Neuronal stem cell (in vitro differentiated cells): Measurements from ENCODE around the gene RITA1.
A peak's percentile ranks its signal among the peaks of the same experiment; 100 is the strongest.
"Not testable (repeated sequence)": the region's sequence is repeated elsewhere in the genome, so short reads cannot be mapped to it uniquely, and the experiment has no call there.

Experiments
- DNase-seq: peaks from one replicate; pipeline ENCODE4 v3.0.0-alpha.2; 2013; ENCODE audit warnings: low spot score
- H2AFZ ChIP-seq: one replicate; pipeline ENCODE4 v1.6.1; 2013; ENCODE audit warnings: mild to moderate bottlenecking, low read length, inconsistent platforms
- H2AK5ac ChIP-seq: 2 replicates; pipeline ENCODE4 v1.6.1; 2013; ENCODE audit warnings: low read depth, mild to moderate bottlenecking, inconsistent platforms, low read length, moderate library complexity, mixed read lengths
- H2BK120ac ChIP-seq: 2 replicates; pipeline ENCODE4 v1.6.1; 2013; ENCODE audit warnings: low read depth, mild to moderate bottlenecking, inconsistent platforms, low read length, moderate library complexity, mixed read lengths
- H2BK12ac ChIP-seq: one replicate; pipeline ENCODE4 v1.6.1; 2013; ENCODE audit warnings: low read length, inconsistent platforms
- H2BK15ac ChIP-seq: 2 replicates; pipeline ENCODE4 v1.6.1; 2013; ENCODE audit warnings: mild to moderate bottlenecking, low read length, inconsistent platforms, mixed read lengths
- H2BK5ac ChIP-seq: one replicate; pipeline ENCODE4 v1.6.1; 2013; ENCODE audit warnings: inconsistent platforms, mild to moderate bottlenecking, low read length, moderate library complexity
- H3K14ac ChIP-seq: one replicate; pipeline ENCODE4 v1.6.1; 2013; ENCODE audit warnings: low read length, inconsistent platforms
- H3K18ac ChIP-seq: 2 replicates; pipeline ENCODE4 v1.6.1; 2013; ENCODE audit warnings: low read length, inconsistent platforms
- H3K23ac ChIP-seq: 2 replicates; pipeline ENCODE4 v1.6.1; 2013; ENCODE audit warnings: low read depth, mild to moderate bottlenecking, mixed read lengths, low read length, inconsistent platforms; ENCODE audit not compliant: poor library complexity
- H3K27ac ChIP-seq: replicated peaks from 3 replicates; pipeline ENCODE4 v1.5.1; 2013; ENCODE audit warnings: low read length, inconsistent platforms
- H3K27me3 ChIP-seq, 3 experiments: 2 replicates each; pipeline ENCODE4 v1.6.1; 2013; ENCODE audit warnings: low read length in 3 of 3, mild to moderate bottlenecking in 2 of 3, inconsistent platforms in 1 of 3, low read depth in 1 of 3, mixed read lengths in 1 of 3, moderate library complexity in 1 of 3; ENCODE audit not compliant: control insufficient read depth in 3 of 3, insufficient read depth in 3 of 3
- H3K36me3 ChIP-seq, 2 donors: replicated peaks in 1 of 2; 2 replicates each; pipeline ENCODE4 v1.6.1; 2013; ENCODE audit warnings: low read length in 2 of 2; ENCODE audit not compliant: control insufficient read depth in 2 of 2, insufficient read depth in 2 of 2
- H3K4ac ChIP-seq: 2 replicates; pipeline ENCODE4 v1.6.1; 2013; ENCODE audit warnings: inconsistent platforms, mild to moderate bottlenecking, low read length, moderate library complexity
- H3K4me1 ChIP-seq, 2 donors: 1 replicate in 1 of 2; 2 replicates in 1 of 2; pipeline ENCODE4 v1.6.1; 2013; ENCODE audit warnings: low read length in 2 of 2, low read depth in 1 of 2; ENCODE audit not compliant: control insufficient read depth in 2 of 2, insufficient read depth in 1 of 2
- H3K4me2 ChIP-seq: one replicate; pipeline ENCODE4 v1.6.1; 2013; ENCODE audit warnings: mild to moderate bottlenecking, low read length, inconsistent platforms; ENCODE audit not compliant: insufficient read depth, poor library complexity, severe bottlenecking
- H3K4me3 ChIP-seq, 2 donors: 2 replicates each; pipeline ENCODE4 v1.5.1; 2013; ENCODE audit warnings: low read length in 2 of 2, mild to moderate bottlenecking in 2 of 2, inconsistent platforms in 1 of 2, moderate library complexity in 1 of 2
- H3K79me1 ChIP-seq: one replicate; pipeline ENCODE4 v1.6.1; 2013; ENCODE audit warnings: low read depth, mild to moderate bottlenecking, inconsistent platforms, low read length, moderate library complexity
- H3K9ac ChIP-seq: one replicate; pipeline ENCODE4 v1.6.1; 2013; ENCODE audit warnings: mild to moderate bottlenecking, low read depth, low read length, inconsistent platforms; ENCODE audit not compliant: poor library complexity
- H3K9me3 ChIP-seq, 2 donors: replicated peaks in 1 of 2; 2 replicates each; pipeline versions ENCODE3 to v1.6.1; 2013; ENCODE audit warnings: low read length in 2 of 2, mild to moderate bottlenecking in 2 of 2, inconsistent platforms in 1 of 2, low read depth in 1 of 2, mixed read lengths in 1 of 2, moderate library complexity in 1 of 2; ENCODE audit not compliant: control insufficient read depth in 2 of 2, insufficient read depth in 1 of 2
- H4K8ac ChIP-seq: one replicate; pipeline ENCODE4 v1.6.1; 2013; ENCODE audit warnings: low read depth, mild to moderate bottlenecking, inconsistent platforms, low read length, moderate library complexity
- H4K91ac ChIP-seq: one replicate; pipeline ENCODE4 v1.6.1; 2013; ENCODE audit warnings: low read length, low read depth, mild to moderate bottlenecking, inconsistent platforms; ENCODE audit not compliant: poor library complexity
- WGBS, 2 donors: extraction: QIAGEN DNeasy Blood & Tissue Kit; methylation state at CpG; one replicate each; pipeline ENCODE4 v1.1.7; 2013; ENCODE audit warnings: missing lambda C conversion rate in 2 of 2, mixed read lengths in 1 of 2; ENCODE audit not compliant: insufficient read length in 2 of 2, insufficient replicate concordance in 1 of 2; ENCODE audit errors: extremely low coverage in 2 of 2; 5-methylcytosine and 5-hydroxymethylcytosine counted together

RITA1 gene

DNA sequence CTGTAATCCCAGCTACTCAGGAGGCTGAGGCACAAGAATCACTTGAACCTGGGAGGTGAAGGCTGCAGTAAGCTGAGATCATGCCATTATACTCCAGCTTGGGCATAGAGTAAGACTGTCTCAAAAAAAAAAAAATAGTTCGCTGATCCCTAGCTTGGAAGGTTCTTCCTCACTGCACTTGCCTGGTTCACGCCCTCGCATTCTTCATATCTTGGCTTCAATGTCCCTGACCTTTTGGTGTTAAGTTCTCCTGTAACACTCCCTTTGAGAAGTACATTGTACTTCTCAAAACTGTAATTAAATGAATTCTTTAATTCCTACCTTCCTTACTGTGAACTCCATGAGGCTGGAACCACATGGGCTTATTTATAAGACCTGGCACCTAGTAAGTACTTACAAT lies 19.3 kb downstream of the RITA1 start:
- no peak overlapping the region for H3K23ac ChIP-seq
- DNase-seq: no peak
- peaks cover 0 to 7% of the 10 kb centered on the region in 2 donors for H3K9me3 ChIP-seq
- H3K4me1 ChIP-seq: no peaks in the 10 kb centered on the region
- no peak overlapping the region for H2BK5ac ChIP-seq
- no CpG with 5 or more reads among the region's 3 CpGs for WGBS, 2 donors
- no peak overlapping the region for H3K4me2 ChIP-seq
- no peak overlapping the region for H4K91ac ChIP-seq
- no peak overlapping the region for H3K9ac ChIP-seq
- H3K14ac ChIP-seq: no peak overlapping the region
- H3K4me3 ChIP-seq: no peak overlapping the region
- H3K27me3 ChIP-seq: no peaks in the 10 kb centered on the region
- no peak overlapping the region for H2AK5ac ChIP-seq
- H3K27ac ChIP-seq: no peak overlapping the region
- H2BK120ac ChIP-seq: no peak overlapping the region
- H3K4ac ChIP-seq: no peak overlapping the region
- H3K18ac ChIP-seq: no peak overlapping the region
- no peak overlapping the region for H2AFZ ChIP-seq
- H2BK12ac ChIP-seq: no peak overlapping the region
- no peak overlapping the region for H2BK15ac ChIP-seq
- H3K36me3 ChIP-seq: no peaks in the 10 kb centered on the region
- H3K79me1 ChIP-seq: no peaks in the 10 kb centered on the region
- H4K8ac ChIP-seq: no peak overlapping the region

DNA sequence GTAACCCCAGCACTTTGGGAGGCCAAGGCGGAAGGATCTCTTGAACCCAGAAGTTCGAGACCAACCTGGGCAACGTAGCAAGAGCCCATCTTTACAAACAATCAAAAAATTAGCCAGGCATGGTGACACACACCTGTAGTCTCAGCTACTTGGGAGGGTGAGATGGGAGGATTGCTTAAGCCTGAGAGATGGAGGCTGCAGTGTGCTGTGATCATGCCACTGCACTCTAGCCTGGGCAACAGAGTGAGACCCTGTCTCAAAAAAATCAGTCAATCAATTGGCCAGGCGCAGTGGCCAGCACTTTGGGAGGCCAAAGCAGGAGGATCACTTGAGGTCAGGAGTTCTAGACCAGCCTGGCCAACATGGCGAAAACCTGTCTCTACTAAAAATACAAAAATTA lies 21.3 kb downstream of the RITA1 start:
- not testable (repeated sequence) for H2AFZ ChIP-seq, H2BK5ac ChIP-seq, H2BK120ac ChIP-seq, H4K91ac ChIP-seq, H3K4me1 ChIP-seq, H3K9me3 ChIP-seq, H3K23ac ChIP-seq, H3K9ac ChIP-seq, H2BK15ac ChIP-seq, H3K4ac ChIP-seq, H3K4me3 ChIP-seq, H2AK5ac ChIP-seq, H4K8ac ChIP-seq, H3K27me3 ChIP-seq, H3K27ac ChIP-seq, H3K18ac ChIP-seq, H2BK12ac ChIP-seq, H3K79me1 ChIP-seq, DNase-seq, H3K36me3 ChIP-seq, H3K14ac ChIP-seq, H3K4me2 ChIP-seq
- WGBS, 2 donors: no CpG with 5 or more reads among the region's 5 CpGs

DNA sequence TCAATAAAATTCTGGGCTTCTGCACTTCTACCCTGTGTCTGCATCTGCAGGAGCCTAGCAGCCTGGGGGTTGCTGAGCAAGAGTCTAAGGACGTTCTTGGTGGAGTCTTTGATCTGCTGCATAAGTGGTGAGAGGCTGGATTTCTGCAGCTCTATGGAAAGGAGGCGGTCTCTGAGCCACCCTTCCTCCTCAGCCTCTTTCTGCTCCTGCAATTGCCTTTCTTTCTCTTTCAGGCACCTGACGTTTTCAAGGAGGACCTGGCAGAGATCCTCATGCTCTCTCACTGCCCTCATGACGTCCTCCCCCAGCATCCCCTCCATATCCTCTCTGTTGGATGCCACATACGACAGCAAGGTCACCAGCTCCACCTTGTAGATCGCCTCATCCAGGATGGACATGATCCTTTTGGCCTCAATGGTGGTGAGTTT lies 22.1 kb downstream of the RITA1 start:
- H3K27me3 ChIP-seq: no peaks in the 10 kb centered on the region
- H3K9me3 ChIP-seq: peaks cover 0 to 7% of the 10 kb centered on the region in 2 donors
- H2BK12ac ChIP-seq: no peak overlapping the region
- no peak overlapping the region for H3K4me2 ChIP-seq
- no peak overlapping the region for H2BK120ac ChIP-seq
- H3K36me3 ChIP-seq: no peaks in the 10 kb centered on the region
- no peak overlapping the region for H2AFZ ChIP-seq
- H3K14ac ChIP-seq: no peak overlapping the region
- H4K91ac ChIP-seq: no peak overlapping the region
- H3K4me1 ChIP-seq: no peaks in the 10 kb centered on the region
- H2BK5ac ChIP-seq: no peak overlapping the region
- peak overlapping the region; percentile 2 for H3K23ac ChIP-seq
- WGBS, 2 donors: no CpG with 5 or more reads among the region's 6 CpGs
- no peak overlapping the region for H4K8ac ChIP-seq
- no peak overlapping the region for H3K27ac ChIP-seq
- DNase-seq: no peak
- H2BK15ac ChIP-seq: no peak overlapping the region
- H2AK5ac ChIP-seq: no peak overlapping the region
- no peak overlapping the region for H3K9ac ChIP-seq
- no peaks in the 10 kb centered on the region for H3K79me1 ChIP-seq
- no peak overlapping the region for H3K4me3 ChIP-seq
- H3K4ac ChIP-seq: no peak overlapping the region
- no peak overlapping the region for H3K18ac ChIP-seq

DNA sequence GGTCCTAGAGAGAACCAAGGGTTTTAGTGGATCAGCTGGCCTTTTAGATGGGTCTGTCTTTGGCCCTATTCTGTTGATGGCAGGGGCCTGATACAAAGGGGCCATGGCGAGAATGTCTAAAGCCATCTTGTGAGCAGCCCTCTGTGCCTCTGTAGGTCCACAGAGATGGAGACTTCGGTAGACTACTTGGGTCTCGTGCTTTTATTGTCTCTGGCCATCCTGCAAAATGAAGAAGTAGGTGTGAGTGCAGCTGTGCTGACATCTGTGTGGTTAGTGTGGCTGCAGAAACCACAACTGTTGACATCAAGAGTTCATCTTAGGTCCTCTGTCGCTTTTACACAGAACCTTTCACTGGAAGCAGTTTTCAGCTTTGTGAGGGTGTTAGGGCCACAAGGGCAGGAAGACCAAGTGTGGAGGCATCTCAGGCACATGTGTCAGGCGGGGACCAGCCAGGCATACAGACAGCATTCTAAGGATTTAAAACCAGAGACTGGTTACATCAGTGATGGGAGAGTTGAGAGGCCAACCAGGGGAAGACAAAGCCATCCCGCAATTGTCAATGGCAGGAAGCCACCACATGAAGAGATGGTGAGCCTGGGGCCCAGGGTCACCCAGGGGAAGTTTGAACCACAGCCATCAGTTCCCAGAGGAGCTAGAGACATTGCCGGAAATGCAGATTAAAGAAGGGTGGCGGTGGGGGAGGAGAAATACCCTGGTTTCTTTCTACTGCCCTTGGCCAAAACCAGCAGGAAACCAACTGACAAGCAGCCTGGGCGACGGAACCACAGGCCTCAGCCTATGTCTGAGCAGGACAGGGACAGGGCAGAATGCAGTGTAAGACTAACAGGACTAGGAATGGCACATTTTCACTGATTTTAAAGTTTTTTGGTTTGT lies 22.8 kb downstream of the RITA1 start:
- no peak overlapping the region for H3K4me2 ChIP-seq
- H2BK120ac ChIP-seq: no peak overlapping the region
- H2BK15ac ChIP-seq: no peak overlapping the region
- H3K23ac ChIP-seq: no peak overlapping the region
- H3K36me3 ChIP-seq: no peaks in the 10 kb centered on the region
- peak overlapping the region; percentile 68 for H2AFZ ChIP-seq
- H3K9ac ChIP-seq: no peak overlapping the region
- no peak overlapping the region for H2BK5ac ChIP-seq
- H3K4ac ChIP-seq: no peak overlapping the region
- WGBS, 2 donors: no CpG with 5 or more reads among the region's 10 CpGs
- no peak for DNase-seq
- H3K14ac ChIP-seq: no peak overlapping the region
- H4K8ac ChIP-seq: no peak overlapping the region
- no peak overlapping the region for H2BK12ac ChIP-seq
- no peaks in the 10 kb centered on the region for H3K79me1 ChIP-seq
- no peak overlapping the region for H4K91ac ChIP-seq
- H3K27ac ChIP-seq: no peak overlapping the region
- H2AK5ac ChIP-seq: no peak overlapping the region
- H3K4me1 ChIP-seq: no peaks in the 10 kb centered on the region
- no peak overlapping the region for H3K4me3 ChIP-seq
- no peaks in the 10 kb centered on the region for H3K27me3 ChIP-seq
- H3K9me3 ChIP-seq: peaks cover 0 to 7% of the 10 kb centered on the region in 2 donors
- no peak overlapping the region for H3K18ac ChIP-seq
